IPS-NIHi7 (cell line): ENCODE data around the gene LCE3D.
"Not testable (repeated sequence)": the region's sequence is repeated elsewhere in the genome, so short reads cannot be mapped to it uniquely, and the experiment has no call there.

Source experiments
- DNase-seq: peaks from one replicate; pipeline ENCODE4 v3.0.0; 2012; ENCODE audit warnings: mixed read lengths; ENCODE audit errors: extremely low spot score

Gene LCE3D

GRCh38 chr1:152580433-152580832, at the start of gene LCE3D:
TSS of gene LCE3D (minus strand) at chr1:152580516. CDS start at chr1:152579936, 580 bp downstream.
- no peak for DNase-seq

- DNase-seq, result no peak
Measured at GRCh38 chr1:152626744-152627143, 46.4 kb upstream of the LCE3D start.

GRCh38 chr1:152623203-152623844, 43.0 kb upstream of the LCE3D start:
- DNase-seq, result no peak

GRCh38 chr1:152622803-152623202, 42.5 kb upstream of the LCE3D start, which contains the start of gene LCE3A:
TSS of gene LCE3A (minus strand) at chr1:152623103. CDS start at chr1:152623103, 0 bp downstream.
- no peak for DNase-seq

GRCh38 chr1:152621993-152622392, 41.7 kb upstream of the LCE3D start:
- DNase-seq, result no peak

GRCh38 chr1:152613511-152613910, 33.2 kb upstream of the LCE3D start, which contains the start of gene LCE3B:
TSS of gene LCE3B (plus strand) at chr1:152613811. CDS start at chr1:152613811, 0 bp downstream.
- DNase-seq, result no peak

GRCh38 chr1:152599934-152600333, 19.6 kb upstream of the LCE3D start, which contains the start of gene LCE3C:
TSS of gene LCE3C (plus strand) at chr1:152600234. CDS start at chr1:152600732, 498 bp downstream.
- DNase-seq, result no peak

- no peak for DNase-seq
Measured at GRCh38 chr1:152596986-152597385, 16.7 kb upstream of the LCE3D start.

GRCh38 chr1:152585586-152585985, 5.3 kb upstream of the LCE3D start:
- no peak for DNase-seq

- DNase-seq, result no peak
Measured at GRCh38 chr1:152582647-152583046, 2.3 kb upstream of the LCE3D start.

- not testable (repeated sequence) for DNase-seq
Measured at GRCh38 chr1:152579526-152579925, 790 bp downstream of the LCE3D start.

GRCh38 chr1:152577168-152577567, 3.1 kb downstream of the LCE3D start:
- DNase-seq, result no peak

- DNase-seq, result no peak
Measured at GRCh38 chr1:152566681-152567080, 13.6 kb downstream of the LCE3D start, which contains the start of gene LCE3E. TSS of gene LCE3E (minus strand) at chr1:152566780. CDS start at chr1:152566208, 572 bp downstream.

GRCh38 chr1:152565535-152566215, 14.6 kb downstream of the LCE3D start:
- DNase-seq, result no peak

- DNase-seq, result no peak
Measured at GRCh38 chr1:152565115-152565514, 15.2 kb downstream of the LCE3D start.

- DNase-seq, result not testable (repeated sequence)
Measured at GRCh38 chr1:152548358-152548757, 32.0 kb downstream of the LCE3D start.

- no peak for DNase-seq
Measured at GRCh38 chr1:152546704-152547103, 33.6 kb downstream of the LCE3D start.

- no peak for DNase-seq
Measured at GRCh38 chr1:152543820-152544219, 36.5 kb downstream of the LCE3D start.

- DNase-seq, result no peak
Measured at GRCh38 chr1:152539901-152540300, 40.4 kb downstream of the LCE3D start.

GRCh38 chr1:152537496-152537895, 42.8 kb downstream of the LCE3D start:
- no peak for DNase-seq

GRCh38 chr1:152535774-152536173, 44.5 kb downstream of the LCE3D start:
- DNase-seq, result no peak

- DNase-seq, result no peak
Measured at GRCh38 chr1:152533327-152533938, 46.9 kb downstream of the LCE3D start.
